ENCODE results near the gene PRM2. TPM values are rescaled to one million over a fixed set of nuclear protein-coding genes. Genes with fewer than 3 reads are reported as not detected.
A peak's percentile ranks its signal among the peaks of the same experiment; 100 is the strongest.

Gene PRM2
- total RNA-seq, 1 donor from 2014 or later, result not detected

- no peak overlapping the region for H3K27ac Mint-ChIP-seq (ENCODE audit: unreplicated experiment)
- peak overlapping the region; percentile 67 for H3K4me3 Mint-ChIP-seq (ENCODE audit: unreplicated experiment)
- peaks cover 3% of the 10 kb centered on the region for H3K27me3 Mint-ChIP-seq (ENCODE audit: low read depth)
- H3K4me1 Mint-ChIP-seq (ENCODE audit: low read depth), result peaks cover 32% of the 10 kb centered on the region
- no peaks in the 10 kb centered on the region for H3K36me3 Mint-ChIP-seq (ENCODE audit: low read depth)
- no peak for DNase-seq (ENCODE audit: low spot score)
- H3K9me3 Mint-ChIP-seq (ENCODE audit: low read depth), result no peaks in the 10 kb centered on the region
- no peak for TF ChIP-seq CTCF (IDR thresholded peaks at IDR 0.05)
These were observed 21.2 kb downstream of the PRM2 start for GRCh38 chr16:11254913-11255736.

- Mint-ChIP-seq H3K4me1 (ENCODE audit: low read depth) (peaks cover 29% of the 10 kb centered on the region), H3K27me3 (ENCODE audit: low read depth) (no peaks in the 10 kb centered on the region), H3K36me3 (ENCODE audit: low read depth) (no peaks in the 10 kb centered on the region), H3K9me3 (ENCODE audit: low read depth) (no peaks in the 10 kb centered on the region), H3K27ac (ENCODE audit: unreplicated experiment) (no peak overlapping the region), H3K4me3 (ENCODE audit: unreplicated experiment) (peak overlapping the region; percentile 56)
- DNase-seq (ENCODE audit: low spot score), result no peak
- TF ChIP-seq CTCF (IDR thresholded peaks at IDR 0.05), result no peak
These were observed 22.0 kb downstream of the PRM2 start for GRCh38 chr16:11253995-11254912.

- Mint-ChIP-seq H3K4me1 (ENCODE audit: low read depth) (peaks cover 21% of the 10 kb centered on the region), H3K27ac (ENCODE audit: unreplicated experiment) (no peak overlapping the region), H3K4me3 (ENCODE audit: unreplicated experiment) (peak overlapping the region; percentile 42), H3K27me3 (ENCODE audit: low read depth) (no peaks in the 10 kb centered on the region), H3K9me3 (ENCODE audit: low read depth) (no peaks in the 10 kb centered on the region), H3K36me3 (ENCODE audit: low read depth) (no peaks in the 10 kb centered on the region)
- no peak for TF ChIP-seq CTCF (IDR thresholded peaks at IDR 0.05)
- no peak for DNase-seq (ENCODE audit: low spot score)
These were observed 23.0 kb downstream of the PRM2 start for GRCh38 chr16:11253009-11253994.

- H3K27me3 Mint-ChIP-seq (ENCODE audit: low read depth), result no peaks in the 10 kb centered on the region
- DNase-seq (ENCODE audit: low spot score), result no peak
- H3K4me3 Mint-ChIP-seq (ENCODE audit: unreplicated experiment), result no peak overlapping the region
- H3K4me1 Mint-ChIP-seq (ENCODE audit: low read depth), result peaks cover 21% of the 10 kb centered on the region
- no peaks in the 10 kb centered on the region for H3K36me3 Mint-ChIP-seq (ENCODE audit: low read depth)
- H3K9me3 Mint-ChIP-seq (ENCODE audit: low read depth), result no peaks in the 10 kb centered on the region
- H3K27ac Mint-ChIP-seq (ENCODE audit: unreplicated experiment), result no peak overlapping the region
- no peak for TF ChIP-seq CTCF (IDR thresholded peaks at IDR 0.05)
These were observed 23.8 kb downstream of the PRM2 start for GRCh38 chr16:11252482-11252931.

All from chondrocyte (in vitro differentiated cells).